ENCODE results near the gene STK16.
A peak's percentile ranks its signal among the peaks of the same experiment; 100 is the strongest.

- no peak; the same call in 1 of the 2 replicates for TF ChIP-seq POLR2A (IDR thresholded peaks at IDR 0.05; ENCODE audit: low read depth, low read length)
- TF ChIP-seq CTCF (conservative IDR thresholded peaks at IDR 0.05; ENCODE audit: low read depth, low read length), result no peak
- TF ChIP-seq FOS (IDR thresholded peaks at IDR 0.05; ENCODE audit: low read depth, low read length), result no peak
- TF ChIP-seq MAFK (IDR thresholded peaks at IDR 0.05; ENCODE audit: low read depth, low read length), result no peak
- no peak for TF ChIP-seq RAD21 (IDR thresholded peaks at IDR 0.05; ENCODE audit: low read length)
- no peak for TF ChIP-seq RCOR1 (IDR thresholded peaks at IDR 0.05; ENCODE audit: insufficient replicate concordance, low read length)
- TF ChIP-seq CEBPB (IDR thresholded peaks at IDR 0.05; ENCODE audit: low read depth, low read length), result no peak
- peak; percentile 52; the same call in 1 of the 2 replicates for TF ChIP-seq MAZ (IDR thresholded peaks at IDR 0.05; ENCODE audit: borderline replicate concordance, low read depth, low read length)
- TF ChIP-seq ELK1 (IDR thresholded peaks at IDR 0.05; ENCODE audit: borderline replicate concordance, low read depth, low read length), result no peak
These were observed 26.3 kb upstream of the STK16 start, which contains the start of gene ABCB6 for GRCh38 chr2:219218732-219219701.

All from IMR-90 (cell line).